Loucy (cell line): ENCODE data around the gene GSTP1.
A peak's percentile ranks its signal among the peaks of the same experiment; 100 is the strongest.
"Not testable (repeated sequence)": the region's sequence is repeated elsewhere in the genome, so short reads cannot be mapped to it uniquely, and the experiment has no call there.

Source experiments
- H2AFZ ChIP-seq: fragments of 200-600 bp; sonication (generic); 2 replicates; pipeline ENCODE4 v1.6.0; 2016; ENCODE audit warnings: antibody characterized with exemption, mild to moderate bottlenecking, low read length, moderate library complexity
- H3F3A ChIP-seq: fragments of 200-600 bp; 2 replicates; pipeline ENCODE4 v1.6.0; 2016; ENCODE audit warnings: antibody characterized with exemption, low read depth, mild to moderate bottlenecking
- H3K27me3 ChIP-seq: fragments of 200-600 bp; sonication (generic); 2 replicates; pipeline ENCODE4 v1.6.1; 2014; ENCODE audit warnings: low read length, mild to moderate bottlenecking; ENCODE audit not compliant: insufficient read depth, poor library complexity, severe bottlenecking
- H3K36me3 ChIP-seq: fragments of 200-600 bp; sonication (generic); 2 replicates; pipeline ENCODE4 v1.6.1; 2016; ENCODE audit warnings: low read length; ENCODE audit not compliant: insufficient read depth
- H3K4me1 ChIP-seq: fragments of 200-600 bp; sonication (generic); 2 replicates; pipeline ENCODE4 v1.5.1; 2014; ENCODE audit warnings: low read length, mild to moderate bottlenecking; ENCODE audit not compliant: insufficient read depth, poor library complexity, severe bottlenecking
- H3K4me2 ChIP-seq: fragments of 200-600 bp; sonication (generic); 2 replicates; pipeline ENCODE4 v1.6.0; 2014; ENCODE audit warnings: antibody characterized with exemption, low read length, low read depth, mild to moderate bottlenecking; ENCODE audit not compliant: poor library complexity, severe bottlenecking
- H3K4me3 ChIP-seq: fragments of 200-600 bp; sonication (generic); 2 replicates; pipeline ENCODE4 v1.5.1; 2014; ENCODE audit warnings: low read length, mild to moderate bottlenecking, mixed read lengths; ENCODE audit not compliant: poor library complexity, severe bottlenecking
- H3K79me2 ChIP-seq: fragments of 200-600 bp; sonication (generic); 2 replicates; pipeline ENCODE4 v1.6.1; 2014; ENCODE audit warnings: low read length; ENCODE audit not compliant: insufficient read depth
- H3K9ac ChIP-seq: fragments of 200-600 bp; sonication (generic); 2 replicates; pipeline ENCODE4 v1.6.0; 2014; ENCODE audit warnings: mild to moderate bottlenecking, low read depth, low read length, moderate library complexity; ENCODE audit not compliant: poor library complexity, severe bottlenecking
- H3K9me2 ChIP-seq: fragments of 200-600 bp; sonication (generic); replicated peaks from 2 replicates; pipeline ENCODE4 v1.6.1; 2016; ENCODE audit warnings: low read depth, low read length, mixed read lengths
- H3K9me3 ChIP-seq: fragments of 200-600 bp; sonication (generic); 2 replicates; pipeline ENCODE4 v1.6.1; 2014; ENCODE audit warnings: mild to moderate bottlenecking, antibody characterized with exemption, low read length, low read depth; ENCODE audit not compliant: insufficient read depth
- H4K20me1 ChIP-seq: fragments of 200-600 bp; sonication (generic); 2 replicates; pipeline ENCODE4 v1.6.0; 2014; ENCODE audit warnings: antibody characterized with exemption, low read length, mild to moderate bottlenecking; ENCODE audit not compliant: insufficient read depth, poor library complexity, severe bottlenecking
- TF ChIP-seq, protein P1 (sequence below): fragments of 200-600 bp; sonication (generic); conservative IDR thresholded peaks from 2 replicates; pipeline ENCODE4 v1.5.1; 2014; ENCODE audit warnings: mild to moderate bottlenecking, antibody characterized with exemption, low read length

The GSTP1 gene

DNA sequence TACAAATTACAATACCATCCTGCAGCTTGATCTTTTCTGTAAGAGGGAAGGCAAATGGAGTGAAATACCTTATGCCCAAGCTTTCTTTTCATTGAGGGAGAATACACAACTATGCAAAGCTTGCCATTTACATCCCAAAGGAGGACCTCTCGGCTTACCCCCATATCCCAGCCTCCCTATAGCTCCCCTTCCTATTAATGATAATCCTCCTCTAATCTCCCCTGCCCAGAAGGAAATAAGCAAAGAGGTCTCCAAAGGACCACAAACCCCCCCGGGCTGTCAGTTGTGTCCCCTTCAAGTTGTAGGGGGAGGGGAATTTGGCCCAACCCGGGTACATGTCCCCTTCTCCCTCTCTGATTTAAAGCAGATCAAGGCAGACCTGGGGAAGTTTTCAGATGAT lies 38.3 kb downstream of the GSTP1 start:
- H3K79me2 ChIP-seq, result peaks cover 34% of the 10 kb centered on the region
- H2AFZ ChIP-seq, H3K36me3 ChIP-seq, H3K9me3 ChIP-seq, H3K27me3 ChIP-seq, H3F3A ChIP-seq, H3K9me2 ChIP-seq, H4K20me1 ChIP-seq, H3K4me1 ChIP-seq: not testable (repeated sequence)
- peak overlapping the region; percentile 76 for H3K4me3 ChIP-seq
- peak overlapping the region; percentile 69 for H3K4me2 ChIP-seq
- H3K9ac ChIP-seq, result peak overlapping the region; percentile 91

DNA sequence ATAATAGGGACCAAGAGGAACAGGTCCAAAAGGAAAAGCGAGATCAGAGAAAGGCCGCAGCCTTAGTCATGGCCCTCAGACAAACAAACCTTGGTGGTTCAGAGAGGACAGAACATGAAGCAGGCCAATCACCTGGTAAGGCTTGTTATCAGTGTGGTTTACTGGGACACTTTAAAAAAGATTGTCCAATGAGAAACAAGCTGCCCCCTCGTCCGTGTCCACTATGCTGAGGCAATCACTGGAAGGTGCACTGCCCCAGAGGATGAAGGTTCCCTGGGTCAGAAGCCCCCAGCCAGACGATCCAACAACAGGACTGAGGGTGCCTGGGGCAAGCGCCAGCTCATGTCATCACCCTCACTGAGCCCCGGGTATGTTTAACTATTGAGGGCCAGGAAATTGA lies 39.3 kb downstream of the GSTP1 start:
- H4K20me1 ChIP-seq, result peaks cover 12% of the 10 kb centered on the region
- H3K27me3 ChIP-seq, H3K9me2 ChIP-seq, H3K9me3 ChIP-seq, H3F3A ChIP-seq, H3K9ac ChIP-seq, H3K36me3 ChIP-seq, H2AFZ ChIP-seq: not testable (repeated sequence)
- peaks cover 44% of the 10 kb centered on the region for H3K79me2 ChIP-seq
- H3K4me1 ChIP-seq, result peaks cover 12% of the 10 kb centered on the region
- H3K4me2 ChIP-seq, result peak overlapping the region; percentile 69
- peak overlapping the region; percentile 76 for H3K4me3 ChIP-seq

DNA sequence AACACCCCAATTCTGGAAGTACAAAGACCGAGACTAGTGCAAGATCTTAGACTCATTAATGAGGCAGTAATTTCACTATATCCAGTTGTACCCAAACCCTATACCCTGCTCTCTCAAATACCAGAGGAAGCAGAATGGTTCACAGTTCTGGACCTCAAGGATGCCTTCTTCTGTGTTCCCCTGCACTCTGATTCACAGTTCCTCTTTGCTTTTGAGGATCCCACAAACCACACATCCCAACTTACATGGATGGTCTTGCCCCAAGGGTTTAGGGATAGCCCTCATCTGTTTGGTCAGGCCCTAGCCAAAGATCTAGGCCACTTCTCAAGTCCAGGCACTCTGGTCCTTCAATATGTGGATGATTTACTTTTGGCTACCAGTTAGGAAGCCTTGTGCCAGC lies 40.2 kb downstream of the GSTP1 start:
- H3K27me3 ChIP-seq, H2AFZ ChIP-seq, H3F3A ChIP-seq, H3K9ac ChIP-seq, H3K9me2 ChIP-seq, H3K36me3 ChIP-seq, H3K9me3 ChIP-seq: not testable (repeated sequence)
- Histone ChIP-seq H3K4me3 (peak overlapping the region; percentile 56), H3K4me1 (peaks cover 18% of the 10 kb centered on the region), H3K79me2 (peaks cover 51% of the 10 kb centered on the region), H4K20me1 (peaks cover 12% of the 10 kb centered on the region), H3K4me2 (peak overlapping the region; percentile 51)

DNA sequence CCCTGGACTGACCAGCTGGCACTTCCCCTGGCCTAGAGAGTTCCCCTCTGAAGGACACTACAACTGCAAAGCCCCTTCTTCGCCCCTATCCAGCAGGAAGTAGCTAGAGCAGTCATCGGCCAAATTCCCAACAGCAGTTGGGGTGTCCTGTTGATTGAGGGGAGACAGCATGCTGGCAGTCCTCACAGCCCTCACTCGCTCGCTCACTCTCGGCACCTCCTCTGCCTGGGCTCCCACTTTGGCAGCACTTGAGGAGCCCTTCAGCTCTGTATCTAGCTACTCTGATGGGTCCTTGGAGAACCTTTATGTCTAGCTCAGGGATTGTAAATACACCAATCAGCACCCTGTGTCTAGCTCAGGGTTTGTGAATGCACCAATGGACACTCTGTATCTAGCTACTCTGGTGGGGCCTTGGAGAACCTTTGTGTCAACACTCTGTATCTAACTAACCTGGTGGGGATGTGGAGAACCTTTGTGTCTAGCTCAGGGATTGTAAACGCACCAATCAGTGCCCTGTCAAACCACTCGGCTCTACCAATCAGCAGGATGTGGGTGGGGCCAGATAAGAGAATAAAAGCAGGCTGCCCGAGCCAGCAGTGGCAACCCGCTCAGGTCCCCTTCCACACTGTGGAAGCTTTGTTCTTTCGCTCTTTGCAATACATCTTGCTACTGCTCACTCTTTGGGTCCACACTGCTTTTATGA lies 42.7 kb downstream of the GSTP1 start:
- H3K27me3 ChIP-seq, H3K36me3 ChIP-seq, H2AFZ ChIP-seq, H4K20me1 ChIP-seq, H3F3A ChIP-seq, H3K4me3 ChIP-seq, H3K9me2 ChIP-seq, H3K9ac ChIP-seq, H3K4me2 ChIP-seq, H3K9me3 ChIP-seq: not testable (repeated sequence)
- peaks cover 27% of the 10 kb centered on the region for H3K4me1 ChIP-seq
- H3K79me2 ChIP-seq, result peaks cover 43% of the 10 kb centered on the region; the same call in 1 of the 2 replicates

DNA sequence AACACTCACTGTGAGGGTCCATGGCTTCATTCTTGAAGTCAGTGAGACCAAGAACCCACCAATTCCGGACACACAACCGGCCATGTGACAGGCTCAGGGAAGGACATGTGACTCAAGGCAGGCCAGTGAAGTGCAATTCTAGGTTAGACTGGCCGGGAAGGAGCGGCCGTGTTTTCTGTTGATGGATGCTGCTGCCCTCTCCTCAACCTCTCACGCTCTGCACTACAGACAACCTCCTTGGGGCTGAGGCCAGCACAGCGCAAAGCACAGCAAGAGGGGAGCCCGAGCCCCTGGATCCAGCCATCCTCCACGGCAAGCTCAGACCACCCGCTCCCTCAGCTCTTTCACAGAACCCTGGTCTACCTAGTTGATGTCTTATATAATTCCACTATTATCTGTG lies 43.4 kb downstream of the GSTP1 start:
- peaks cover 6% of the 10 kb centered on the region for H4K20me1 ChIP-seq

More for the DNA sequence above, 43.4 kb downstream of the GSTP1 start:
- Histone ChIP-seq H3K4me2 (no peak overlapping the region), H3K4me1 (peaks cover 33% of the 10 kb centered on the region), H3K9me2 (no peaks in the 10 kb centered on the region), H3K9me3 (no peaks in the 10 kb centered on the region), H3K36me3 (no peaks in the 10 kb centered on the region), H3K79me2 (peaks cover 36% of the 10 kb centered on the region; the same call in 1 of the 2 replicates), H2AFZ (no peak overlapping the region), H3K27me3 (no peaks in the 10 kb centered on the region), H3F3A (no peaks in the 10 kb centered on the region), H3K4me3 (no peak overlapping the region), H3K9ac (no peak overlapping the region)
- TF ChIP-seq, protein P1, sequence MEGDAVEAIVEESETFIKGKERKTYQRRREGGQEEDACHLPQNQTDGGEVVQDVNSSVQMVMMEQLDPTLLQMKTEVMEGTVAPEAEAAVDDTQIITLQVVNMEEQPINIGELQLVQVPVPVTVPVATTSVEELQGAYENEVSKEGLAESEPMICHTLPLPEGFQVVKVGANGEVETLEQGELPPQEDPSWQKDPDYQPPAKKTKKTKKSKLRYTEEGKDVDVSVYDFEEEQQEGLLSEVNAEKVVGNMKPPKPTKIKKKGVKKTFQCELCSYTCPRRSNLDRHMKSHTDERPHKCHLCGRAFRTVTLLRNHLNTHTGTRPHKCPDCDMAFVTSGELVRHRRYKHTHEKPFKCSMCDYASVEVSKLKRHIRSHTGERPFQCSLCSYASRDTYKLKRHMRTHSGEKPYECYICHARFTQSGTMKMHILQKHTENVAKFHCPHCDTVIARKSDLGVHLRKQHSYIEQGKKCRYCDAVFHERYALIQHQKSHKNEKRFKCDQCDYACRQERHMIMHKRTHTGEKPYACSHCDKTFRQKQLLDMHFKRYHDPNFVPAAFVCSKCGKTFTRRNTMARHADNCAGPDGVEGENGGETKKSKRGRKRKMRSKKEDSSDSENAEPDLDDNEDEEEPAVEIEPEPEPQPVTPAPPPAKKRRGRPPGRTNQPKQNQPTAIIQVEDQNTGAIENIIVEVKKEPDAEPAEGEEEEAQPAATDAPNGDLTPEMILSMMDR, result no peak
